CD4-positive, alpha-beta T cell treated with Interleukin-12 subunit alpha and Interleukin-12 subunit beta, for 1 hour (primary cell): ENCODE results near the gene TPSG1.
A peak's percentile ranks its signal among the peaks of the same experiment; 100 is the strongest.
"Not testable (repeated sequence)": the region's sequence is repeated elsewhere in the genome, so short reads cannot be mapped to it uniquely, and the experiment has no call there.

Experiments
- DNase-seq: peaks from one replicate; pipeline ENCODE4 v3.0.0-alpha.2; 2020

The TPSG1 gene

GRCh38 chr16:1193143-1193824 lies 31.8 kb downstream of the TPSG1 start:
- DNase-seq: no peak

- no peak for DNase-seq
These were observed 32.5 kb downstream of the TPSG1 start for GRCh38 chr16:1192384-1193073.

- DNase-seq: not testable (repeated sequence)
These were observed 34.3 kb downstream of the TPSG1 start for GRCh38 chr16:1190789-1191188.

GRCh38 chr16:1189455-1189854 lies 35.6 kb downstream of the TPSG1 start:
- DNase-seq: no peak

GRCh38 chr16:1188432-1189189 lies 36.5 kb downstream of the TPSG1 start:
- peak; percentile 28 for DNase-seq

GRCh38 chr16:1185460-1186207 lies 39.4 kb downstream of the TPSG1 start:
- not testable (repeated sequence) for DNase-seq

GRCh38 chr16:1184980-1185379 lies 40.1 kb downstream of the TPSG1 start:
- DNase-seq: no peak

GRCh38 chr16:1184156-1184868 lies 40.8 kb downstream of the TPSG1 start:
- no peak for DNase-seq

GRCh38 chr16:1182950-1183907 lies 41.8 kb downstream of the TPSG1 start:
- no peak for DNase-seq

GRCh38 chr16:1182316-1182671 lies 42.8 kb downstream of the TPSG1 start:
- no peak for DNase-seq

- DNase-seq: no peak
These were observed 43.4 kb downstream of the TPSG1 start for GRCh38 chr16:1181404-1182315.

- no peak for DNase-seq
These were observed 44.3 kb downstream of the TPSG1 start for GRCh38 chr16:1180549-1181403.

GRCh38 chr16:1178295-1178910 lies 46.7 kb downstream of the TPSG1 start:
- no peak for DNase-seq

- no peak for DNase-seq
These were observed 47.3 kb downstream of the TPSG1 start for GRCh38 chr16:1177750-1178149.

GRCh38 chr16:1177053-1177452 lies 48.0 kb downstream of the TPSG1 start:
- DNase-seq: no peak

GRCh38 chr16:1176280-1176897 lies 48.7 kb downstream of the TPSG1 start:
- DNase-seq: no peak

- no peak for DNase-seq
These were observed 49.3 kb downstream of the TPSG1 start for GRCh38 chr16:1175566-1176279.
